B cell (primary cell): ENCODE results near the gene RRAS2. TPM values are rescaled to one million over a fixed set of nuclear protein-coding genes. Genes with fewer than 3 reads are reported as not detected.

Experiments
- ATAC-seq: fragments of 200-7000 bp; cut with Tn5 transposase; one replicate; pipeline ENCODE4 v1.10.0; 2021; ENCODE audit warnings: low read depth, mild to moderate bottlenecking, moderate number of reproducible peaks, moderate library complexity
- CTCF ChIA-PET: fragments of 350-600 bp; sonication (Branson Sonifier 250); formaldehyde crosslinking; loops from one replicate; lab custom pipeline; 2021; ENCODE audit warnings: antibody characterized with exemption, inconsistent platforms; lab: Charles Lee
- POLR2A ChIA-PET: fragments of 350-600 bp; sonication (Branson Sonifier 250); formaldehyde crosslinking; loops from one replicate; lab custom pipeline; 2021; ENCODE audit warnings: antibody characterized with exemption; lab: Charles Lee
- DNase-seq: peaks from one replicate; pipeline ENCODE4 v3.0.0; 2013
- H2AFZ ChIP-seq: 2 replicates; pipeline ENCODE4 v1.6.1; 2012; ENCODE audit warnings: mild to moderate bottlenecking, low read depth, low read length; ENCODE audit not compliant: insufficient read depth, poor library complexity, severe bottlenecking
- H3K27ac ChIP-seq, 2 donors: 1 replicate in 1 of 2; 2 replicates in 1 of 2; pipeline ENCODE4 v1.5.1; 2012 to 2013; ENCODE audit warnings: low read length in 2 of 2, mild to moderate bottlenecking in 2 of 2, moderate library complexity in 1 of 2
- H3K27me3 ChIP-seq, 4 experiments: fragments of 200-600 bp in 1 of 4; sonication (generic) in 1 of 4; replicated peaks in 1 of 4; 1 replicate in 2 of 4; 2 replicates in 2 of 4; pipeline versions ENCODE4 v1.6.1 to v1.7.0; 2013 to 2016; ENCODE audit warnings: low read length in 3 of 4, mild to moderate bottlenecking in 2 of 4, mixed read lengths in 1 of 4, moderate library complexity in 1 of 4; ENCODE audit not compliant: insufficient read depth in 4 of 4, control insufficient read depth in 3 of 4; ENCODE audit errors: control extremely low read depth in 1 of 4
- H3K36me3 ChIP-seq, 2 experiments: replicated peaks in 1 of 2; 1 replicate in 1 of 2; 2 replicates in 1 of 2; pipeline versions ENCODE4 v1.6.1 to v1.7.1; 2013; ENCODE audit warnings: low read length in 1 of 2; ENCODE audit not compliant: insufficient read depth in 2 of 2, control insufficient read depth in 1 of 2; ENCODE audit errors: control extremely low read depth in 1 of 2, extremely low read depth in 1 of 2
- H3K4me1 ChIP-seq, 2 donors: fragments of 200-600 bp in 1 of 2; sonication (generic) in 1 of 2; 1 replicate in 1 of 2; 2 replicates in 1 of 2; pipeline versions ENCODE4 v1.5.1 to v1.6.1; 2013 to 2017; ENCODE audit warnings: low read length in 2 of 2; ENCODE audit not compliant: control insufficient read depth in 2 of 2, insufficient read depth in 2 of 2
- H3K4me2 ChIP-seq: replicated peaks from 2 replicates; pipeline ENCODE3; 2012; ENCODE audit warnings: mild to moderate bottlenecking, low read depth, low read length; ENCODE audit not compliant: poor library complexity, severe bottlenecking
- H3K4me3 ChIP-seq, 5 experiments: fragments of 200-600 bp in 1 of 5; sonication (generic) in 1 of 5; 1 replicate in 3 of 5; 2 replicates in 2 of 5; pipeline versions ENCODE4 v1.5.1 to v1.7.0; 2011 to 2016; ENCODE audit warnings: low read length in 4 of 5, mild to moderate bottlenecking in 4 of 5, low read depth in 2 of 5, control low read depth in 1 of 5, moderate library complexity in 1 of 5; ENCODE audit not compliant: insufficient read depth in 1 of 5; ENCODE audit errors: control extremely low read depth in 1 of 5, extremely low read depth in 1 of 5
- H3K79me2 ChIP-seq: fragments of 200-600 bp; sonication (generic); one replicate; pipeline ENCODE4 v1.6.0; 2016; ENCODE audit warnings: low read length; ENCODE audit not compliant: control insufficient read depth, insufficient read depth
- H3K9ac ChIP-seq: fragments of 200-600 bp; sonication (generic); 2 replicates; pipeline ENCODE4 v1.6.1; 2017; ENCODE audit warnings: mild to moderate bottlenecking, low read length, moderate library complexity
- H3K9me3 ChIP-seq, 3 donors: one replicate each; pipeline versions ENCODE4 v1.6.1 to v1.7.1; 2013; ENCODE audit warnings: low read length in 2 of 3; ENCODE audit not compliant: control insufficient read depth in 2 of 3, insufficient read depth in 1 of 3; ENCODE audit errors: control extremely low read depth in 1 of 3
- H4K20me1 ChIP-seq: 2 replicates; pipeline ENCODE4 v1.6.0; 2012; ENCODE audit warnings: mild to moderate bottlenecking, low read length; ENCODE audit not compliant: insufficient read depth, control insufficient read depth, poor library complexity, severe bottlenecking
- H3K27ac Mint-ChIP-seq: one replicate; pipeline ENCODE4 v1.8.0; 2021; ENCODE audit warnings: mixed read lengths
- H3K27me3 Mint-ChIP-seq: one replicate; pipeline ENCODE4 v1.8.0; 2021; ENCODE audit warnings: mixed read lengths
- H3K4me1 Mint-ChIP-seq: one replicate; pipeline ENCODE4 v1.8.0; 2021; ENCODE audit warnings: mixed read lengths
- H3K4me3 Mint-ChIP-seq: one replicate; pipeline ENCODE4 v1.8.0; 2021; ENCODE audit warnings: mixed read lengths
- H3K9me3 Mint-ChIP-seq: one replicate; pipeline ENCODE4 v1.8.0; 2022; ENCODE audit warnings: mixed read lengths; ENCODE audit not compliant: insufficient read depth
- EZH2 ChIP-seq: IDR thresholded peaks from 2 replicates; pipeline ENCODE4 v1.6.1; 2012; ENCODE audit warnings: borderline replicate concordance, low read depth, mild to moderate bottlenecking, moderate library complexity, low read length; ENCODE audit not compliant: insufficient read depth, poor library complexity, severe bottlenecking
- whole genome bisulfite sequencing: methylation state at CpG from one replicate; pipeline ENCODE4 v1.1.5; 2013; ENCODE audit warnings: missing lambda C conversion rate; ENCODE audit not compliant: insufficient coverage; 5-methylcytosine and 5-hydroxymethylcytosine counted together
- intact Hi-C: fragments of 100-400 bp; cut with micrococcal nuclease; formaldehyde crosslinking; loops from one replicate; pipeline ENCODE4 v1.10.0; 2022
- polyA plus RNA-seq: library from polyadenylated mRNA; depleted of rRNA; stranded (reverse); fragments of >200 nt; gene quantifications from 2 replicates; pipeline ENCODE4 v1.2.3, GENCODE V29; 2012
- total RNA-seq, 2 donors: library from RNA; stranded (reverse); fragments of 120-200 nt in 1 of 2; gene quantifications; 1 replicate in 1 of 2; 2 replicates in 1 of 2; pipeline versions ENCODE4 v1.2.3 to v1.2.4, GENCODE V29; 2013 to 2022
- TF ChIP-seq, protein P1 (sequence below): fragments of 200-600 bp; IDR thresholded peaks from one replicate; pipeline ENCODE4 v1.8.0; 2022; ENCODE audit warnings: antibody characterized with exemption, mild to moderate bottlenecking

Gene RRAS2
- total and polyA plus RNA-seq, 2 donors (not counting 1 experiment from before 2014, with no cell fraction given), result 31.8 to 72.4 TPM

DNA sequence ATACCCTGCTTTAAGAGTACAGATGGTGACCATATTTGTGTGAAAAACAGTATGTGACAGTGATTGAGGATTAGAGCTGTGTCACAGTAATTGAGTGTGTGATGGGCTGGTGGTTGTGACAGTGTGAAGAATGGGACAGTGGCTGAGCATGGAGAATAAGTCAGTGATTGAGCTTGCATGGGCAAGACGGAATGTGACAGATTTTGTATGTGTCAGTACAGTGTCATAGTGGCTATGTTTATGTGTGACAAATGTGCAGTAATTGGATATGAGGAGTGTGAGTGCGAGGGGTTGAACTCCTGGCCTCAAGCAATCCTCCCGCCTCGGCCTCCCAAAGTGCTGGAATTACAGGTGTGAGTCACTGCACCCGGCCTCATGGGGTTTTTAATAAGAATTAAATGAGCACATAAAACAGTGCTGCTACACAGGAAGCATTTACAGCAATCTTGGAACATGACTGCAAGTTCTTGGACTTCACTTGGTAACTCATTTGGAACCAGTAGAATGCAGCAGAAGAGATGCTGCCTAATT, 583 bp upstream of the RRAS2 start:
- peak overlapping the region; percentile 88 for H3K4me3 Mint-ChIP-seq
- peak overlapping the region; percentile 68 for H2AFZ ChIP-seq
- H3K27ac ChIP-seq, result peak overlapping the region in 1 of 2 donors; percentile 76
- H3K36me3 ChIP-seq, result no peaks in the 10 kb centered on the region
- WGBS, result 72% methylated on average over 2 of the region's 5 CpGs
- H4K20me1 ChIP-seq, result peaks cover 21% of the 10 kb centered on the region
- peaks cover 37% of the 10 kb centered on the region for H3K4me1 Mint-ChIP-seq
- ChIA-PET POLR2A (no interaction called here), CTCF (no interaction called here)
- H3K27ac Mint-ChIP-seq, result peak overlapping the region; percentile 83
- H3K27me3 Mint-ChIP-seq, result no peaks in the 10 kb centered on the region
- H3K9me3 Mint-ChIP-seq, result no peaks in the 10 kb centered on the region
- H3K4me2 ChIP-seq, result peak overlapping the region; percentile 89
- intact Hi-C loops, result loop anchor here (1.0 to 5.0 kb wide), 8 partner anchors 17 to 533 kb away; partner anchors contain the start of genes COPB1, CYP2R1 and PSMA1
- no peaks in the 10 kb centered on the region for H3K27me3 ChIP-seq
- peak overlapping the region; percentile 85 for H3K9ac ChIP-seq
- peaks cover 24 to 30% of the 10 kb centered on the region in 2 donors for H3K4me1 ChIP-seq
- ATAC-seq (no peak), DNase-seq (no peak)
- no peaks in the 10 kb centered on the region for H3K9me3 ChIP-seq
- TF ChIP-seq EZH2, result no peak
- TF ChIP-seq, protein P1, sequence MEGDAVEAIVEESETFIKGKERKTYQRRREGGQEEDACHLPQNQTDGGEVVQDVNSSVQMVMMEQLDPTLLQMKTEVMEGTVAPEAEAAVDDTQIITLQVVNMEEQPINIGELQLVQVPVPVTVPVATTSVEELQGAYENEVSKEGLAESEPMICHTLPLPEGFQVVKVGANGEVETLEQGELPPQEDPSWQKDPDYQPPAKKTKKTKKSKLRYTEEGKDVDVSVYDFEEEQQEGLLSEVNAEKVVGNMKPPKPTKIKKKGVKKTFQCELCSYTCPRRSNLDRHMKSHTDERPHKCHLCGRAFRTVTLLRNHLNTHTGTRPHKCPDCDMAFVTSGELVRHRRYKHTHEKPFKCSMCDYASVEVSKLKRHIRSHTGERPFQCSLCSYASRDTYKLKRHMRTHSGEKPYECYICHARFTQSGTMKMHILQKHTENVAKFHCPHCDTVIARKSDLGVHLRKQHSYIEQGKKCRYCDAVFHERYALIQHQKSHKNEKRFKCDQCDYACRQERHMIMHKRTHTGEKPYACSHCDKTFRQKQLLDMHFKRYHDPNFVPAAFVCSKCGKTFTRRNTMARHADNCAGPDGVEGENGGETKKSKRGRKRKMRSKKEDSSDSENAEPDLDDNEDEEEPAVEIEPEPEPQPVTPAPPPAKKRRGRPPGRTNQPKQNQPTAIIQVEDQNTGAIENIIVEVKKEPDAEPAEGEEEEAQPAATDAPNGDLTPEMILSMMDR, result no peak
- H3K4me3 ChIP-seq, result peak overlapping the region in 4 of 5 experiments; percentile 6 to 94 (median 90)
- H3K79me2 ChIP-seq, result peaks cover 51% of the 10 kb centered on the region
